ENCODE results near the gene LGALS3BP.

Gene LGALS3BP

GRCh38 chr17:79001190-79002020 lies 21.7 kb upstream of the LGALS3BP start:
- TF ChIP-seq, protein P1, sequence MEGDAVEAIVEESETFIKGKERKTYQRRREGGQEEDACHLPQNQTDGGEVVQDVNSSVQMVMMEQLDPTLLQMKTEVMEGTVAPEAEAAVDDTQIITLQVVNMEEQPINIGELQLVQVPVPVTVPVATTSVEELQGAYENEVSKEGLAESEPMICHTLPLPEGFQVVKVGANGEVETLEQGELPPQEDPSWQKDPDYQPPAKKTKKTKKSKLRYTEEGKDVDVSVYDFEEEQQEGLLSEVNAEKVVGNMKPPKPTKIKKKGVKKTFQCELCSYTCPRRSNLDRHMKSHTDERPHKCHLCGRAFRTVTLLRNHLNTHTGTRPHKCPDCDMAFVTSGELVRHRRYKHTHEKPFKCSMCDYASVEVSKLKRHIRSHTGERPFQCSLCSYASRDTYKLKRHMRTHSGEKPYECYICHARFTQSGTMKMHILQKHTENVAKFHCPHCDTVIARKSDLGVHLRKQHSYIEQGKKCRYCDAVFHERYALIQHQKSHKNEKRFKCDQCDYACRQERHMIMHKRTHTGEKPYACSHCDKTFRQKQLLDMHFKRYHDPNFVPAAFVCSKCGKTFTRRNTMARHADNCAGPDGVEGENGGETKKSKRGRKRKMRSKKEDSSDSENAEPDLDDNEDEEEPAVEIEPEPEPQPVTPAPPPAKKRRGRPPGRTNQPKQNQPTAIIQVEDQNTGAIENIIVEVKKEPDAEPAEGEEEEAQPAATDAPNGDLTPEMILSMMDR (conservative IDR thresholded peaks at IDR 0.05; ENCODE audit: low read depth, low read length), result no peak
- no peak overlapping the region for H3K4me3 ChIP-seq (ENCODE audit: low read depth, low read length)
- DNase-seq (ENCODE audit: low read depth), result no peak

DNA sequence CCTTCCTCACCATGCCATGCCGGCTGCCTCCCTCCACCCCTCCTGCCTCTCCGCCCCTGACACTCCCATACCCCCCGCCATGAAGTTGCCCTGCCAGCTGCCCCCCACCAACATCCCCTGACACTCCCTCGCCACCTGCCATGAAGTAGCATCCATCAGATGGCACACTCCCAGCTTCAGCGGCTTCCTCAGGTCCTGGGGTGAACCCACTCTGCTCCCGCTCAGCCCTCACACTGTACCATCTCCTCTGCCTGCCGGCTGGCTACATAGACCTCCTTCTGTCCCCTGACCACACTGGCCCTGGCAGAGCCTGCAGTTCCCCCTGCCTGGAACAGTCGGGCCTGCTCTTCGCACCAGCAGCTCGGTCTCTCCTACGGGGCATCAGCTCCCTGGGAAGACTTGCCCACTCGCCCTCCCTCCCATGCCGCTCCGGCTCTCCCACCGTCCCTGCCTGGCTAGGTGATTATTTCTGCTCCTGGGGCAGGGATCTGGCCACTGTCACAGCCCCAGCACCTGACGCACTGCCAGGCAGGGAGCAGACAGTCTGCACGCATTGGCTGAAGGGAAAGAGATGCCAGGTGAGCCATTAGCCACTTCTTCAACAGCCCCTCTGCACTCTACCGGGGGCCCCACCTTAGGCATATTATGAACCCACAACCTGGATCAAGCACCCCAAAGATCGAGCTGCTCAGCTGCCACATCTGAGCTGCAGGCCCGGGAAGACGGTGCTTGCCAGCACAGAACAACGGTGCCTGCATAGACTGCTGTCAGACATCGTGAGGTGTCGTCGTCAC lies 20.9 kb upstream of the LGALS3BP start:
- no peak overlapping the region for H3K4me3 ChIP-seq (ENCODE audit: low read depth, low read length)
- TF ChIP-seq, protein P1 (conservative IDR thresholded peaks at IDR 0.05; ENCODE audit: low read depth, low read length), result no peak
- DNase-seq (ENCODE audit: low read depth), result no peak

DNA sequence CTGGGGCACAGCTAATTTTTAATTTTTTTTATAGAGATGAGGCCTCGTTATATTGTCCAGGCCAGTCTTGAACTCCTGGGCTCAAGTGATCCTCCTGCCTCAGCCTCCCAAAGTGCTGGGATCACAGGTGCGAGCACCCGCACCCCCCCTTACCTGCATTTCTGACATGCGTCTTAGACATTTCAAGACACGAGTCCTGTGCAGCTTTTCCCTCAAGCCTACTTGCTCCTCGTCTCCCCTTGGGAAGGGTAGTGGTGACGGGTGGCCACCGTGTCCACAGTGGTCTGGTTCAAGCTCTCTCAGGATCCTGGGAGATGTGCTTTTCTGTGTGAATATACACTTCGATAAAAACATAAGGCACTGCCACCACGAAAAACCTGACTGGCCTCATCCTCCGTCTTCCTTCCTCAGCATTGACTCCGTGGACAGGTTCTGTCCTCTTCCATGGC lies 20.2 kb upstream of the LGALS3BP start:
- H3K4me3 ChIP-seq (ENCODE audit: low read depth, low read length), result no peak overlapping the region
- no peak for DNase-seq (ENCODE audit: low read depth)
- TF ChIP-seq, protein P1 (conservative IDR thresholded peaks at IDR 0.05; ENCODE audit: low read depth, low read length), result no peak

DNA sequence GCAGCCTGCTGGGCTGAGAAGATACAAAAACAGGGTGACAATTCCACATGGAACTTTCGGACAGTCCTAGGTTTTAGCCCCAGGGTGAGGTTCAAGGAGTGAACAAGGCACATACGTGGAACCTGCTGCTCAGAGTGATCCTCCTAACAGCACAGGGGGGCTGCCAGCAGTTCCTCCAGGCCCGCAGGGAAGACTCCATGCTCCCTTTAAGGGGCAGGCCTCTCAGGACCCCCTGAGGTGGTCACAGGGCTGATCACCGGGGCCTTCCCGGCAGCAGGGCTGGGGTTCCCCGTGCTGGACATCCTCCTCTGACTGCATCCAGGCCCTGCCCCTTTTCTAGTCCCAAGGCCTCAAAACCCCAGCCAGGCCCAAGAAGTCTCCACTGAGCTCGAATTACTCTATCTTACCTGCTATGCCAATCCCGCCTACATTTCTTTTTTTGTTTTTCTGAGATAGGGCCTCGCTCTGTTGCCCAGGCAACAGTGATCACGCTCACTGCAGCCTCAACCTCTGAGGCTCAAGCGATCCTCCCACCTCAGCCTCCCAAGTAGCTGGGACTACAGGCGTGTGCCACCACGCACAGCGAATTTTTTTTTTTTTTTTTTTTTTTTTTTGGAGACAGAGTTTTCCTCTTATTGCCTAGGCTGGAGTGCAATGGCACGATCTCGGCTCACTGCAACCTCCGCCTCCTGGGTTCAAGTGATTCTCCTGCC lies 19.5 kb upstream of the LGALS3BP start:
- TF ChIP-seq, protein P1 (conservative IDR thresholded peaks at IDR 0.05; ENCODE audit: low read depth, low read length), result no peak
- H3K4me3 ChIP-seq (ENCODE audit: low read depth, low read length), result no peak overlapping the region
- peak; percentile 23 for DNase-seq (ENCODE audit: low read depth)

DNA sequence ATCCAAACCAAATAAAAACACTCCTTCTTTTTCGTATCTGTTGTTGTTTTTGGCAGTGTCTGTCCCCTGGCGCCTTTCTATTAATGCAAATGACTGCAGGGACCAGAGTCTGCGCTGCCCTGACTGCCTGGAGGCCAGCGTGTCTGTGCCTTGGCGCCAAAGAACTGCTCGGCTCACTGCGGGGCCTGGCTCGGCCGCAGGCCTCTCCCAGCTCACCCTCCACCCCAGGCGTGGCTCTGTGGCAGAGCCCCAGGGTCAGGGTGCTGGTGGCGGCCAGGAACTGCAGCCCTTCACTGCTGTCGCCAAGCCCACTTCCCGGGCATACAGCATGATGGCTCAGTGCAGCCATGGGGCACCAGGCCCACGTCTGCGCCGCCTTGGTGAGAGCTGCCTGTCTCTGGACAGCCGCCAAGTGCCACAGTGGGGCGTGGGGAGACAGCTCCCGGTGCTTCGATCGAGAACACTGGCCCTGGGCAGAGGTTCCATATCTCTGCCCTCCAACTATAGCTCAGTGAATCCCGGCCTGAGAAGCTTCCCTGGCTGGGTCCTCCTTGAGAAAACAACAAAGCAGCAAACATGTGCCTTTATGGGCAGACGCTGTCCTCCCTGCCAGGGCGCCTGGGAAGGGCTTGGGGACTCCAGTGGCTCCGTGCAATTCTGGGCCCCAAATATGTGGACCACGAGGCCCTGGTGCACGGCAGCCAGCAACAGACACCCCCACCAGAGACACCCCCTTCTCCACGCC lies 18.8 kb upstream of the LGALS3BP start:
- TF ChIP-seq, protein P1 (conservative IDR thresholded peaks at IDR 0.05; ENCODE audit: low read depth, low read length), result no peak
- DNase-seq (ENCODE audit: low read depth), result no peak
- H3K4me3 ChIP-seq (ENCODE audit: low read depth, low read length), result no peak overlapping the region

GRCh38 chr17:78997881-78998280 lies 18.2 kb upstream of the LGALS3BP start:
- no peak overlapping the region for H3K4me3 ChIP-seq (ENCODE audit: low read depth, low read length)
- no peak for DNase-seq (ENCODE audit: low read depth)
- TF ChIP-seq, protein P1 (conservative IDR thresholded peaks at IDR 0.05; ENCODE audit: low read depth, low read length), result no peak
